Adrenal gland (tissue), 5 donors: ENCODE results near the gene ARHGAP31.

Source experiments
- POLR2A ChIP-seq, 2 donors: fragments of 450-650 bp; IDR thresholded peaks; one replicate each; pipeline ENCODE4 v1.6.1; 2017; ENCODE audit warnings: antibody characterized with exemption in 2 of 2, mild to moderate bottlenecking in 2 of 2, moderate library complexity in 1 of 2
- TF ChIP-seq, protein P1 (sequence below), 6 experiments: fragments of 450-650 bp in 4 of 6; fragments of 200-600 bp in 2 of 6; sonication (generic) in 1 of 6; IDR thresholded peaks; 1 replicate in 5 of 6; 2 replicates in 1 of 6; pipeline versions ENCODE4 v1.5.1 to v1.8.0; 2016 to 2021; ENCODE audit warnings: antibody characterized with exemption in 6 of 6, mild to moderate bottlenecking in 2 of 6, moderate library complexity in 1 of 6
- donor health status: DM: no; HTN: no; CAD: no.

DNA sequence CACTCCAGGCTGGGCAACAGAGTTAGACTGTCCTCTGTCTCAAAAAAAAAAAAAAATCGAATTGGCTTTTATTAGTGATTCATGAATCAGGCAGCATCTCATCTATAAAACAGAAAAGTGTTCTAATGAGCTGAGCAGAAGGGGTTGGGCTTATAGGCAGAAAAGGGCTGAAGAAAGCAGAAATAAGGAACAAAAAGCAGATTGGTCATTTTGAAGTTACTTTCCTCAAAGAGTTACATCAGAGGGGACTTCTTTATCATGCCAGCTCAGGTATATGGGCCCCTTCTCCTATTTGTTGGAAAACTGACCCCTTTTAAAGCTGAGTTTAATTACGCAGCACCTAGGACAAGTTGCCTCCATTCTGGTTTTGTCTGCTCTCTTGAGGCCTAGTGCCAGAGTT, 173.9 kb downstream of the ARHGAP31 start:
- TF ChIP-seq, protein P1, sequence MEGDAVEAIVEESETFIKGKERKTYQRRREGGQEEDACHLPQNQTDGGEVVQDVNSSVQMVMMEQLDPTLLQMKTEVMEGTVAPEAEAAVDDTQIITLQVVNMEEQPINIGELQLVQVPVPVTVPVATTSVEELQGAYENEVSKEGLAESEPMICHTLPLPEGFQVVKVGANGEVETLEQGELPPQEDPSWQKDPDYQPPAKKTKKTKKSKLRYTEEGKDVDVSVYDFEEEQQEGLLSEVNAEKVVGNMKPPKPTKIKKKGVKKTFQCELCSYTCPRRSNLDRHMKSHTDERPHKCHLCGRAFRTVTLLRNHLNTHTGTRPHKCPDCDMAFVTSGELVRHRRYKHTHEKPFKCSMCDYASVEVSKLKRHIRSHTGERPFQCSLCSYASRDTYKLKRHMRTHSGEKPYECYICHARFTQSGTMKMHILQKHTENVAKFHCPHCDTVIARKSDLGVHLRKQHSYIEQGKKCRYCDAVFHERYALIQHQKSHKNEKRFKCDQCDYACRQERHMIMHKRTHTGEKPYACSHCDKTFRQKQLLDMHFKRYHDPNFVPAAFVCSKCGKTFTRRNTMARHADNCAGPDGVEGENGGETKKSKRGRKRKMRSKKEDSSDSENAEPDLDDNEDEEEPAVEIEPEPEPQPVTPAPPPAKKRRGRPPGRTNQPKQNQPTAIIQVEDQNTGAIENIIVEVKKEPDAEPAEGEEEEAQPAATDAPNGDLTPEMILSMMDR (IDR thresholded peaks at IDR 0.05), result no peak
- TF ChIP-seq POLR2A (IDR thresholded peaks at IDR 0.05), result no peak
